Stimulated activated CD8-positive, alpha-beta memory T cell treated with anti-CD3 and anti-CD28 coated beads, Interleukin-4, amount 100 ng/mL, for 1 hour (primary cell): ENCODE data around the gene SCUBE2.
"Not testable (repeated sequence)": the region's sequence is repeated elsewhere in the genome, so short reads cannot be mapped to it uniquely, and the experiment has no call there.

Experiments
- DNase-seq, 2 donors: peaks; one replicate each; pipeline ENCODE4 v3.0.0-alpha.2; 2020; ENCODE audit warnings: low read depth in 2 of 2, low spot score in 1 of 2

Gene SCUBE2

GRCh38 chr11:9013373-9013772 is 78.0 kb downstream of the SCUBE2 start:
- no peak for DNase-seq

- DNase-seq = not testable (repeated sequence)
Measured at GRCh38 chr11:9009538-9009937, 81.9 kb downstream of the SCUBE2 start.

DNA sequence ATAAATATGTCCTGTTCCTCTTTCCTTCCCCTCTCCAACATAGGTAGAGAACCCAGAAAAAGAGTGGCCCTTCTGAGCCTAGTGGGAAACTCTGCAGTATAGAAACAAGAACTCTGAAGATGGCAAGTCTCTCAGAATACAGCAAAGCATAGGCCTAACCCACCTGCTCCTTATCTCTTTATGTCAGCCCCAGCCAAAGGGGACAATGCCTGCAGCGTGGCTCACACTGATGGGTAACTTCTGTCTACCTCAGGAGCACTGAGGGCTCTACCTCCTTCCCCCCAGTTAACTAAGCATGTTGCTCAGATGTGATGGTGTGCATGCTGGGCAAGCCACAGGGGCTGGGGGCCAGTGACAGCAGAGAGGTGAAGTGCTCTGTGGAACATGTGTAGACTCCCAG is 82.7 kb downstream of the SCUBE2 start:
- DNase-seq = no peak

DNA sequence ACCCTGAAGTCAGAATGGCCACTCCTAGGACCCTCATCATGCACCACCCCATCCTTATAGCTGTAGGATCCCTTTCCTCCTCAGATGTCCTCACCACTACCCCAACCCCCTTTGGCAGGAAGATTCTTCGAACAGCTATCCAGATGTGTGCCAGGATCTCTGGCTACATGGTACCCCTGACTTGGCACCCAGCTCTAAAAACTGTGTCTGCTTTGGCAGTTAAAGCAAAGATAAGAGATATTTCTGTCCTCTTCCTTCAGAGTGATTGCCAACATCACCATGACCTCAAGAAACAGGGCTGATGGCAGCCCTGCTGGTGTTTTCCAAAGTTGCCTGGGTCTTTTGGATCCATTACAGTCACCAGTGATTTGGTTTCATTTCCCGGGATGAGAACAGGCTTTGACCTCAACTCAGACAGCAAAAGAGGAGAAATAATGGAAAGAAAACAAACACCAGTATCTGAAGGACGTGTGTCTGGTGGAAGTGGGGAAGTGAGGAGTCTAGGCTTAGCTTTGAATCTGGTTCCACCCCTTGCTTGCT is 83.3 kb downstream of the SCUBE2 start:
- DNase-seq = no peak

DNA sequence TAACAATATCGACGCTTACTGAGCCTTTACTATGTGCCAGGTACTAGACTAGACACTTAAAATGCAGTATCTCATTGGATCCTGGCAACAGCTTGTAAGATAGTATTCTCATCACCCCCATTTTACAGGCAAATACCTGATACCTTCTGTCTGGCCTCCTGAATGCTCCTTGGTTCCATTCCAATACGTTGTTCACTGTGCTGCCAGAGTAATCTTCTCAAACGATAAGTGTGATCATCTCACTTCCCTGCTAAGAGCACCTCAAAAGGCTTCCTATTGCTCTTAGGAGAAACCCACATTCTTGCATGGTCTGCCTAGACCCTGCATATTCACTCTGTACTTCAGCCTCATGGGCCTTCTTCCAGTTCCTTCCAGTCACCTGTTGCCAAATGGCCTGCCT is 86.3 kb downstream of the SCUBE2 start:
- DNase-seq = no peak

- no peak for DNase-seq
Measured at GRCh38 chr11:9004183-9004926, 87.0 kb downstream of the SCUBE2 start.

DNA sequence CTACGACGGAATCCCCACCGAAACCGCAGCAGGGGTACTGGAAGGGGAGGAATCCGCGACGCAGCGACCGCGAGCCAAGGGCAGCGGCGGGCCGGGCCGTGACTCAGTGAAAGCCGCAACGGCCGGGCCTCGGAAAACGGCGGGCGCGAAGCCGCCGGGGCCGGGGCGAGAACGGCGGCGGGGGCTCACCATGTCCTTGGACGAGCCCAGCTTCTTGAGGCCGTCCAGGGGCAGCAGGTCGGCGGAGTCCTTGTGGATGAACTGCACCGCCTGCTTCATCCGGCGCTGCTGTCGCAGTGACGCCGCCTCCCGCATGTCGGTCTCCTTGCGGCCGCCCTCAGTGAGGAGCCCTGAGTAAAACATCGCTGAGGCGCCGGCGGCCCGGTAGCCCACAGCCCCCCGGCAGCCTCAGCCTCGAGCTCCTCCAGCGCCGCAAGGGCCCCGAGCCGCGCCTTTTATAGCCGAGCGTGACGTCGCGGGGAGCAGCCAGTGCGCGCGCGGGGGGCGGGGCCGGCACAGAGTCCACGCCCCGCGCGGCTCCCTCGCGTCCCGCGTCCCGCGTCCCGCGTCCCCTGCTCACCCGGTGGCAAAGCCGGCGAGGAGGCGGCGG is 87.7 kb downstream of the SCUBE2 start, which contains the start of gene NRIP3:
Gene NRIP3 (minus strand): TSS at position 429 of the 610 bp plus-strand sequence. CDS start 66 bp downstream, at position 363.
- DNase-seq = peak; percentile 47 to 58

- DNase-seq = no peak
Measured at GRCh38 chr11:9002920-9003572, 88.4 kb downstream of the SCUBE2 start.

- no peak for DNase-seq
Measured at GRCh38 chr11:9001736-9002135, 89.7 kb downstream of the SCUBE2 start.

GRCh38 chr11:8998017-8998416 is 93.4 kb downstream of the SCUBE2 start:
- no peak for DNase-seq

- DNase-seq = no peak
Measured at GRCh38 chr11:8997451-8997850, 93.9 kb downstream of the SCUBE2 start.

- no peak for DNase-seq
Measured at GRCh38 chr11:8989453-8989852, 101.9 kb downstream of the SCUBE2 start.

- no peak for DNase-seq
Measured at GRCh38 chr11:8988329-8989234, 102.8 kb downstream of the SCUBE2 start.

DNA sequence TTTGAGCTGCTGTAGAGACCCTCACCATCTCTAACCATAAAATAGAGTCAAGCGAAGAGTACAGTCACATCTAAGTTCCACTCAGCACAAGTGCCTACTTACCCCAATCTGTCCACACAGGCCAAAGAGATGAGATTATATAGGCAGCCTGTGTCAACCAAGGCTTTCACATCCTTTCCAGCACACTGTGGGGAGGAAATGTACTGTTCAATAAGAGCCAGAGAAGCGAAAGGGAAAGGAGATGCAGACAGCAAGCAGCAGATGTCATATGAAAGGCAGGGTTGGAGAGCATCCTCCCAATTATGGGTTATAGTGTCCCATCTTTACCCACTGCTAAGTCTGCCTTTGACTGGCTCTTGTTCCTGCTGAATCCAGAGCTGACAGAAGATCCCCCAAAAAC is 104.0 kb downstream of the SCUBE2 start:
- no peak for DNase-seq

DNA sequence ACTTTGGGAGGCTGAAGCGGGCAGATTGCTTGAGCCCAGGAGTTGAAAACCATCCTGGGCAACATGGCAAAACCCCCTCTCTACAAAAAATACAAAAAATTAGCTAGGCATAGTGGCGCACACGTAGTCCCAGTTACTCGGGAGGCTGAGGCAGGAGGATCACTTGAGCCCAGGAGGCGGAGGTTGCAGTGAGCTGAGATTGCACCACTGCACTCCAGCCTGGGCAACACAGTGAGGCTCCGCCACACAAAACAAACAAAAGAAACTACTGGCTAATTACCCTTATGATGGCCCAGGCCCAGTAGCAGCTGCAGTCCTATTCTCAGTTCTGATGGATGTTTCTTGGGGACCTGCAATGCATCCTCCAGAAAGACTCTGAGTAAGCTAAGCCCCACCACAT is 104.6 kb downstream of the SCUBE2 start:
- not testable (repeated sequence) for DNase-seq

GRCh38 chr11:8985462-8985861 is 105.9 kb downstream of the SCUBE2 start:
- no peak for DNase-seq

DNA sequence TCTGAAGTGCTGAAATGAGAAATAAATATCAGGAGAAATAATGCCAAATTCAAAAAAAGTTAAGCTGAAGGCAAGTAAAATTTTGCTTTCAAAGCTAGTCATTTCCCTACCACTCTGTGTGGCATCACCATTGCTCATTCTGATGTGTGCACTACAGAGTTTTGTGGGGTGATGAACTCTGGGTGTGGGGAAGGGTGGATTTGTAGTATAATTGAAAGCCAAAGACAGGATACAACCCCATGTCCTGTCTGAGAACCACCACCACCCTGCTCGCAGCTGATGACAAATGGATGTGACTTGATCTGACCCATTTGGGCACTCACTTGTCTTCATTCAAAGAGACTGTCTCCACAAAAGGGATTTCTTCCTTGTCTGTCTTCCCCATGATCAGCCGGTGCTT is 107.8 kb downstream of the SCUBE2 start:
- DNase-seq = no peak

- DNase-seq = no peak
Measured at GRCh38 chr11:8980485-8980884, 110.9 kb downstream of the SCUBE2 start.

GRCh38 chr11:8979365-8979764 is 112.0 kb downstream of the SCUBE2 start:
- DNase-seq = not testable (repeated sequence)

DNA sequence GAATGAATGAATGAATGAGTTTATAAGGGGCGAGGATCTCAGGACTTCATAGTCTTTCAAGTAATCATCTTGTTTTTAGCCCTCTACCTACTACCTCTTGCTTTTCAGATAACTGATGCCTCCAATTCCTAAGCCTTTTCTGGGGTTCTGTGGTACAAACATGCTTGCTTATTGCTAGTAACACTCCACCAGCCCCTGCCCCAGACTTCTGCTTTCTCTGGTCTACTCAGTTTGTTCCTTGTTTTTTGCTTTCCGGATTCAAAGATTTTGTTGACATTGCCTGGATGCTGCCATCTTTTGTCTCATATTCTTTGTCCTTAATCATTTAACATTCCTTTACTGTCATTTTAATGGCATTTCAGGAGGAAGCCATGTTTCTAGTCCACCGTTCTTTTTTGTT is 118.3 kb downstream of the SCUBE2 start:
- DNase-seq = no peak

DNA sequence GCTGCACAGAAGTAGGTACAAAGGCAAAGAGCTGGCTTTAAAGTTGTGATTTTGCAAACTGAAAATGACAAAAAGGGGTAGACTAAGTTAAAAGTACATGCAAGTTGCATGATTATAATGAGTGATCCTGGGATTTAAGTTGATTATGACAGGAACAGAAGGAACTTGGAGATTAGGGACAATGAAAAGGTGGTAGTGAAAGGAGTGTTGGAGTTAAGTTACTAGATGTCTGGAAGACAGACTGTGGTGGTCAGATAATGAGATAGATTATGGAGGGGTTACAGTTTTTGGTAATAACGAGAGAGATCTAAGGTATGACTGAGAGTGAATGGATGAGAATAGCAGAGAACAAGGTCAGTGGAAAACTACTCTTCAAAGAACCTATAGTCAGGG is 119.5 kb downstream of the SCUBE2 start:
- no peak for DNase-seq
